Inflammatory macrophage treated with lipopolysaccharide for 4 hours (primary cell): ENCODE measurements around the gene WFIKKN2.
"Not testable (repeated sequence)": the region's sequence is repeated elsewhere in the genome, so short reads cannot be mapped to it uniquely, and the experiment has no call there.

Experiments
- DNase-seq: peaks from one replicate; pipeline ENCODE4 v3.0.0-alpha.2; 2020

The WFIKKN2 gene

DNA sequence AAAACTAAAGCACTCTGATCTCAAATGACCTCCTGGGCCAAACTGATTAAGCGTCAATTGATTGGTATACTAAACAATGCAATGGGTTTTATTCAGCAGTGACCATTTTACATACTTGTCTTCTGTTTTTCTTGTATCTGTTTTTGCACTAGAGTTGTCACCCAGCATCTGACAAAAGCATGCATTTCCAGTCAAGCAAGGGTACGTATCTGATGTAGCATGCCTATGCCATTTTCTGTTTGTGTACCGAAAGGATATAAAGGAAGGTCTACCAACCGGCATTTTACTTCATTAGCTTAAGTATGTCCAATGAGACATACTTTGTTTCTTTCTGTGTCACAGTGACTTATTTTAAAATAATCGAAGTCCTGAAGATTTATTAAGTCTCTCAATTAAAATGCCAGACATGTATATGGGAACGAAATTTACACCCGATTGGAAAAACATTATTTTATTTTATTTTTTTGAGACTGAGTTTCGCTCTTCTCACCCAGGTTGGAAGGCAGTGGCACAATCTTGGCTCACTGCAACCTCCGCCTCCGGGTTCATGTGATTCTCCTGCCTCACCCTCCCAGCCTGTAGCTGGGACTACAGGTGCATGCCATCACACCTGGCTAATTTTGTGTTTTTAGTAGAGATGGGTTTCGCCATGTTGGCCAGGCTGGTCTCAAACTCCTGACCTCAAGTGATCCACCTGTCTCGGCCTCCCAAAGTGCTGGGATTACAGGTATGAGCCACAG lies 23.3 kb downstream of the WFIKKN2 start:
- DNase-seq = no peak

DNA sequence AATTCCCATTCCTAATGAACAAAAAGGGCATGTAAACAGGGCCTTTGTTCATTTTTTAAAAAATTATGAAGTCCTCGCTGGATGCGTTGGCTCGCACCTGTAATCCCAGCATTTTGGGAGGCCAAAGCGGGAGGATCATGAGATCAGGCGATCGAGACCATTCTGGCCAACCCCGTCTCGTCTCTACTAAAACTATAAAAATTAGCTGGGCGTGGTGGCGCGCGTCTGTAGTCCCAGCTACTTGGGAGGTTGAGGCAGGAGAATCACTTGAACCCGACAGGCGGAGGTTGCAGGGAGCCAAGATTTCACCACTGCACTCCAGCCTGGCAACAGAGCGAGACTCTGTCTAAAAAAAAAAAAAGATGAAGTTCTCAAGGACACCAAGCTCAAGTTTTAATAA lies 24.3 kb downstream of the WFIKKN2 start:
- DNase-seq = not testable (repeated sequence)

DNA sequence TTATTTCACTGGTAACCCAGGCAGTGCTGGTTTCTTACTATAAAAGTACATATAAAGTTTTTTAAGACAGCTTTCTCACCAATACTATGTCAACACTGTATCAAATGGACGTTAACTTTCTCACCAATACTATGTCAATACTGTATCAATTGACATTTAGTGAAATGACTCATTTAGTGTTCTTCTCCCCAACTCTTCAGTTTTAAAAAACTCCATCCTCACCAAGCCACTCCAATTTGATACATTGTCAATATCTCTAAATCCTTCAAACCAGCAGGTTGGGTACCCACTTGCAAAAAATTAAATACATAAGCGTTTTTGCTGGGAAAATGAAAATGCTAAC lies 25.9 kb downstream of the WFIKKN2 start:
- no peak for DNase-seq

DNA sequence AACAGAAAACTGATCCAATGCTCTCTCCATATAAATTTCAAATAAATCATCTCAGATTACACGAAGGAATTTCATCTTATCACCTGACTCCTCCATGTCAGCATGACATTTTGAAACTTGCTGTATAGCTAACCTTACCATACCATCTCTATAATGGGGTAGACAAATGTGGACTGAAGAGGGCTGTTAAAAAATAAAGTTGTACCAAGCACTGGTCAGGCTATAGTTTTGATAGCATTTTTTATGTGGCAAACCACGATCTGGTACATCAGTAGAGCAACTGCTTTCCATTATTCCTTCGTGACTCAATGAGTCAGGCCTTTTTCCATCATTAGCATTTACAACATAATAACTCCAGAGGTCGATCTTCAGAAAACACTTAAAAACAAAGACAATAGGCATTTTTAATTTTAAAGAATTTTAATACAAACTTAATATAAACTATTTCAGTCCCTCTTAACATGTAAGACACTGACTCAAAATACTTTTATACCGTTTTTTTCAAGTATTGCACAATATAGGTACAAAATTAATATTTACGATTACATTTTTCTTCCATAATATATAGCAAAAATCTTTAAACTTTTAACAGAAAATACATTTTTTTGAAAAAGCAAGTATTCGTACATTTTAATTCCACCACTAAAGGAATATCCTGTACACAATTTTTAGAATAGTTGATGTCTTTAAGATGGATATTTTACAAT lies 26.6 kb downstream of the WFIKKN2 start:
- no peak for DNase-seq

DNA sequence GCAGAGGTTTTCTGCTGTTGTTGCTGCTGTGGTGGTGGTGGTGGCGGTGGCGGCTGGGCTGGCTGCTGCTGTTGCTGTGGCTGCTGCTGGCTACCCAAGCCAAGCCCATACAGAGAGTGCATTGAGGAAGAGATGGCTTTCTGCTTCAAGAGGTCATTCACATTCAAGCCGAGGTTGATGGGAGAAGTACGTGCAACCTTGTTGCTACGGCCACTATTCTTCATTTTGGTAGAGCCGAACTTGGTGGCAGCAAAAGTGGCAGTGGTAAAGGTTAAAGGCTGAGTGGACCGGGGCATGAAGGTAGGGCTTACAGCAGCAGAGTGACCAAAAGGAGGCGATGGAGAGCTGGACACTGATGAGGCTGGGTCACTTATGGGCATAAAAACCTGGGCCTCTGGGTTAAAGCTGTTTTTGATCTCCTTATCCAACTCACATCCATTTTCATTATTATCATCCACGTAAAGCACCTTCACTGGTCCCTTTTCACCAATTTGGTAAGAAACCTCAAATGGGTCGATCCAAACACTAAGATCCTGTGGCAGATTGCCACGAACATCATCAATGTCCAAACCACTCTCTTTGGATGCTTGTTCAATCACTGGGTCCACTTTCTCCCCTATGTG lies 27.9 kb downstream of the WFIKKN2 start:
- peak; percentile 68 for DNase-seq

DNA sequence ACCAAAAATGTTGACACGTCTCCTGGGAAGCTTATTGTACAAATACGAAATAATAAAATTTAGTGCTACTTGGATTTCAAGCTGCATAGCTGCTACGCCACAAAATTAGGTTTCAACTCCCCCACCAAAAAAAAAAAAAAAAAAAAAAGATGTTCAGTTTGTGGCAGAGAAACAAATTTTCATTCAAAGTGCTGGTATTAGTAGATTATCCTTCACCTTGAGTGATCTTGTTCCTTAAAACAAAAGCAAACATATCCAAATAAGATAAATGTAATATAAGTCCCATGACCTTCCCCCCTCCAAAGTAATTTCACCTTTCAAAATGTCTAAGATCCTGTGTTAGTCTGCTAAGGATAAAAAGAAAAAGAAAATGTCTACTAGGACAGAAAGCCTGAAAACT lies 28.5 kb downstream of the WFIKKN2 start:
- DNase-seq = no peak

DNA sequence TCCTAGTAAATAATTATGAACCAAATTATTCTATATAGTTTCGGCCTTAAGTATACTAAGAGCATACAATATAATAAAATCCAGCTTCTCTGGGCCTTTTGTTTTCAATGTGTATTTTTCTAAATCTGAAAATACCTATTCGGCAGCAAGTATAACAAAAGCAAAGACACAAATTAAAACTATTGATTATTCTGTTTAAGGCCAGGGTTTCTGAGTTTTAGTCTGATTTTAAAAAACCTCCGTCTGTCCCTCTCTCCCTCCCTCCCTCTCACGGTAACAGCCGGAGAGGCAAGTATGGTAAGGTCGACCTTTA lies 29.3 kb downstream of the WFIKKN2 start:
- DNase-seq = no peak

DNA sequence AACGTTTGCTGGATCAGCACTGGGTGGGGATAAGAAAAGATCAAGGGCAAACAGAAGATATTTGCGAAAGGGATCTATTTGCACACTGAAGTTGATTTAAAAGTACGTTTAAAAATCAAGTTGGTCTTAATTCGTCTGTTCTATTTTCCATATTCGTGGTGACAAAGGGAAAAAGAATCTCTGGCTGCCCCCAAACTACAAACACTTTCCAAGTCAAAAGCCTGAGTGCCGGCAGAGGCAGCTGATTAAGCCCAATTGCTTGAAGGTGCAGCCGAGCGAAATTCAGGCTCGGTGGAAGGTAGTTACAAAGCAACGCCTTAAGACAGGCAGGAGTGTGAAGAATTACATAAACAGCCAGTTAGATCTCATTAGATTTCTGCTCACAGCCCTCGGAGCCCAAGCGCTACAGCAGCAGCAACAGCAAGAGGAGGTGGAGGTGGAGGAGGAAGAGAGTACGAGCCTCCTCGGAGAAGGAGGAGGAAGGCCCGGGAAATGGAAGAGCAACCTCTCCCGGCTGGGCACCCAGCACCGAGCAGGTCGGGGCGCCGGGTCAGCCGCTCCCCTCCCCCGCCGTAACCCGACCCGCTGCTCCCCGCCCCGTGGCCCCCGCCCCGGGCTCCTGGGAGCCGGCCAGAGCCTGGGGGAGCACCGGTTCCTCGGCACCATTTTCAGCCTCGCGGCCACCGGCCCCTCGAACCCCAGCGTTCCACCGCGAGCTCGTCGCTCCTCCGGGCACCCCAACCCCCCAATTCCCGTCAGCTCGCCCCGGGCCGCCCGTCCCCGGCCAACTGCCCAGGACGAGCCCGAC lies 29.9 kb downstream of the WFIKKN2 start:
- peak; percentile 43 for DNase-seq

DNA sequence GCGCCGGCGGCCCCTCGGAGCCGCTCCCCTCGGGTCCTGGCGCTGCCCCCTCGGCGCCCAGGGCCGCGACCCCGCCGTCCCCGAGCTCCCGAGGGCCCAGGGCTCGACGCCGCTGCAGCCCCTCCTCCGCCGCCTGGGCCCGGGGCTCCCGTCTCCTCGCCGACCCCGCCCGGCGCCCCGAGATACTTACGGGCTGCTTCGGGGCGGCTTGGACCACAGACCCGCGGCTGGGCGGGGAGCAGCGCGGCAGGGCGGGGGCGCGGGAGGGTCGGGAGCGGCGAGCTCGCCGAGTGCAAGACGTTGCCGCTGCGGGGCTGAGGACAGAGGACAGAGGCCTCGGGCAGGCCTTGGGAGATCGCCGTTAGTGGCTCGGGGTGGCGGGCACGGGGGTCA lies 30.5 kb downstream of the WFIKKN2 start:
- no peak for DNase-seq

DNA sequence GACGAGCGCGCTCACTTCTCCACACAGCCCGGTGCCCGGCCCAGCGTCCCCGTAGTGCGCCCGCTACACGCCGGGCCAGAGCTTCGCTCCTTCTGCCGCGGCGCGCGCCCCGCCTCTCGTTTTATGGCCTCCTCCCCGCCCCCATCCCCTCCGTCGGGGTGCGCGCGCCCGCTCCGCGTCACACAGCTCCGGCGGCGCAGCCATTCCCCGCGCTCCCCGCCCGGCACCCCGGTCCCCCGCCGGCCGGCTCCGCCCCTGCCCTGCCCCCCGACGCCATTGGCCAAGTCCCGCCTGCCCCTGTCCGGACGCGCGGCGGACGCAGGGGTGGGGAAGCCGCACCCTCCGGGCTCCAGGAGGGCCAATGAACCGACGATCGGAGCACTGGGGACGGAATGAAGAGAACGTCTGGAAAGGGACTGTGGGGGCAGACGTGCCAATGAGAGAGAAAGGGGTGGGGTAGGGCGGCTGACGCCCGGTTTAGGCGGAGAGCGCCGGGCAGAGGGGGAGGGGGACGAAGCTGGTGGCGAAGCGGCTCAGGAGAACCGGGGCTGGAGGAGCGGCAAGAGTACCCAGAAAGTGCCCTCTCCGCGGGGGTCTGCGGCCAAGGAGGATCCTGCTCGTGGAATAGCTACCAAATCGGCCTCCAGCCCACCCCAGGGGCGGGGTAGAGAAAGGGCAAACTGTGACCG lies 31.0 kb downstream of the WFIKKN2 start, which contains the start of gene TOB1:
TSS of gene TOB1 (minus strand) at position 94 of the 689 bp plus-strand sequence. CDS start 2,337 bp downstream, outside the sequence.
- DNase-seq = peak; percentile 97

DNA sequence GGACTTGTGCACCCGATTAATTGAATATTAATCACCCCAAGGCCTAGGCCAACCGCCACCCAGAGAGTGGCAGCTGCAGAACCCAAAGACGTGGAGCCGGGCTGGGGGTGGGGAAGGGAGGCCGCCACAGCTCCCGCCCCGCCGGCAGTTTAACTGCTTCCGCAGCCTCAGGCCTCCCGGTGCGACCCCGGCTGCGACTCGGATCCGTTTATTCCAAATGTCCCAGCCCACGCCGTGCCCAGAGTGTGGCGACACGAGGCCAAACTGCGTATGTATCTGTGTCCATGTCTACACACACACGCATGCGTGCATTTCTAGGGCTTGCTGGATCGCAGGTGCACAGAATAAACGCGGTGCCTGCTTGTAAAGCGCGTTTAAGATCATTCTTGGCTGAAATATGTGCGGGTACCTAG lies 31.6 kb downstream of the WFIKKN2 start:
- DNase-seq = peak; percentile 72

DNA sequence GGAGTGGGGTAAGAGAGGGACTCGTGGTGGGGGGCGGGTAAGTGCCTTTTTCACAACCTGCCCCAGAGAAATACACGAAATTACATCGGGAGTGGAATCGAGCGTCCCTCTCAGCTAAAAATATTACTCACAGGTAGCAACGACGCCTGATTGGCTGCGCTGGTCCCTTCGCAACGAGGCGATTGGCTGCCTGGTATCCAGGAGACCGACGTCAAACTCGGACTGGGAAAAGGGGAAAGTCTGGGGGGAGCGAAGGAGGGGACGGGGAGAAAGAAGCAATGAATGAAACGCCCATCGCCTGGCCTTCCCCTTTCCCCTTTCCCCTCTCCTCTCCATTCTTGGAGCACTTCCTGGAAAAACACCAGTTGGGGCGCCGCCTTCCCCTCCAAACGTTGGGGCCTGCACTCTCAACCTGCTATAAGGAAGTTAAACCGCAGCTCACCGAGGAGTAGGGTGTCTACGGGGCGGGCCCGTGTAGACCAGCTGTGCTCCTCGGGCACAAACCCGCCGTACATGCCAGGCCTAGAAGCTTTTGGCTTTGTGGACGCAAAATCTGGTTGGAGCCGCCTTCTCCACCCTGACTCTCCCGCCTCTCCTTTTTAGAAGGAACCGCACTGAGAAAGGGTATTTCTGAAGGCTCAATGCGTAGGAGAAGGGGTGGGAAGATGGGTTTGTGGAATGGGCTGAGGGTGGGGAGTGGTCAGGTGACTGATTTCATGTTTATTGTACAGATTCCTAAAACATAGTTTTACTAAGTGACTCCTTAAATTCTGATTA lies 32.2 kb downstream of the WFIKKN2 start:
- DNase-seq = peak; percentile 92

DNA sequence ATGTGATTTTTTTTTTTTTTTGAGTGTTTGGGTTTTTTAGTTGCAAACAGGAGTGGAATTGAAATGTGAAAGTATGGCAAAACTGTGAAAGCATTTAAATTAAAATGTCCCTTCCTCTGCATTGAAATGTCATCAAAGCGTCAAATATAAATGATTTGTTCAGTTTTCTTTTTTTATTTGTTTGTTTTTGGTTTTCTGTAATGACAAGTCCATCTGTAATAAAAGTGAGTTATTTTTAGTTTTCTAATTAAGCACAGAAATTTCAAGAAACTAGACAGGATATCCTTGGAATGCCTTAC lies 32.7 kb downstream of the WFIKKN2 start:
- DNase-seq = no peak

DNA sequence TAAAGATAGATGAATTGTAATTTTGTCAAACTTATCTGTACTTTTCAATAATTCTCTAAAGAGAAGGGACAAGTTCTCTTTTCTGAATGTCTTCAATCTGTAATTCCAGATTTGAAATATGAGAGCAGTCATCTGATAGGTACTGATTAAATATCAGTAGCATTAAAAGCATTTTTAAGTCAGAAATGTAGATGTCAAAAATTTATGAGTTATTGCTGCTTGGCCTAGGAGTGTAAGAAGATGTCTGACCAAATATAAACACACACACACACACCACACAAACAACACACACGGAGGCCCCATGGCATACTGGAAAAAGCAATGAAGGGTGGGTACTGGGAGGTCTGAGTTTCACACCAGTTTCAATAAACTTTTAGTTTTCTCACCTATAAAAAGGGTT lies 33.2 kb downstream of the WFIKKN2 start:
- DNase-seq = no peak

DNA sequence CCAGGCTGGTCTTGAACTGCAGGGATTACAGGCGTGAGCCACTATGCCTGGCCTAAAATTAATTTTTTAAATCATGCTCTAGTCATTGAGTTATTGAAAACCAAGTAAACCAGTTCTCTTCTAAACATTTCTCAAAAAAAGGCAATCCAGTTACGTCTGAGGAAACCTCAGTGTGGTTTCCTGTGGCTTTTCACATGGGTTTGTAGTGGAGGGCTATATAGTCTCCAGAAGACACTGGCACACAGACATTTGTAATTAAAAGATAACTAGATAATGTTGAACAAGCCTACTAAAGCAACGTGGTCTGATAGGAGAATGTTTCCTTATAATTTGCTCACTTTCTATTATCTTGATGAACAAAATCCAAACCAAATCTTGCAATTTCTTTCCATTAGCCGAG lies 36.0 kb downstream of the WFIKKN2 start:
- DNase-seq = no peak

DNA sequence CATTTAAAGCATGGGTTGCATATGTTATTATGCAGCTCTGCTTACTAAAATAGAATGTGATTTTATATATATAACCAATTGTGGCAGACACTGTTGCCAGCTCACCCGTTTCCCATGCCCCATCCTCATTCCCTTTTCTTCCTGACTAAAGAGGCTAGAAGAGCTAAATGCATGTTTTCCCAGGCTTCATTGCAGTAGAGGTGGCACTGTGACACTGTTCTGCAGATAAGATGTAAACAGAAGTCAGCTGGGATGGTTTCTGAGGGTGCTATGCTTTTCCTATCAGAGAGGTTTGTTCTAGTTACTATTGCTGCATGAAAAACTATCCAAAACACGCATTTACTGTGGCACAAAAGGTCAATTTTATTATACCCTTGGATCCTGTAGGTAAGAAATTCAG lies 36.5 kb downstream of the WFIKKN2 start:
- DNase-seq = no peak

DNA sequence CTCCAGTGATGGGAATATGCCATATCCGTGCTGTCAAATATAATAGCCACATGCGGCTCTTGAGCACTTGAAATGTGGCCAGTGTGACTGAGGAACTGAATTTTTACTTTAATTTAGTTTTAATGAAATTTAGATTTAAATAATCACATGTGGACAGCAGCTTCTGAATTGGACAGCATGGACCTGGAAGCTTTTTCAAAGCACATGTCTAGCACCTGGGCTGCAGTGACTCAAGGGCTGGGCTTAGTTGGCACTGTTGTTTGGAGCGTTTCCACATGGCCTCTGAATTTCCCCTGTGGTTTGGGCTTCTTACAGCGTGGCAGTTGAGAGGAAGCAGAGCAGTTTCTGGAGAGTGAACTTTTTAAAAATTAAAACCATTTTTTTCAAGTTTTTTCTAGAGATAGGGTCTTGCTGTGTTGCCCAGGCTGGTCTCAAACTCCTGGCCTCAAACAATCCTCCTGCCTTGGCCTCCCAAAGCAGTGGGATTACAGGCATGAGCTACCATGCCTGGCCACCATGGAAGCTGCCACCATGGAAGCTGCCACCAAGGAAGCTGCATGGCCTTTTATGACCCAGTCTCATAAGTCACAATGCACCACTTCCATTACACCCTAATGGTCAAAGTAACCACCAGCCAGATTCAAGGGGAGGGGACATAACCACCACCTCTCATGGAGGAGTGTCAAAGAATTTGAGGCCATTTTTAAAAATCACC lies 37.5 kb downstream of the WFIKKN2 start:
- DNase-seq = peak; percentile 64

DNA sequence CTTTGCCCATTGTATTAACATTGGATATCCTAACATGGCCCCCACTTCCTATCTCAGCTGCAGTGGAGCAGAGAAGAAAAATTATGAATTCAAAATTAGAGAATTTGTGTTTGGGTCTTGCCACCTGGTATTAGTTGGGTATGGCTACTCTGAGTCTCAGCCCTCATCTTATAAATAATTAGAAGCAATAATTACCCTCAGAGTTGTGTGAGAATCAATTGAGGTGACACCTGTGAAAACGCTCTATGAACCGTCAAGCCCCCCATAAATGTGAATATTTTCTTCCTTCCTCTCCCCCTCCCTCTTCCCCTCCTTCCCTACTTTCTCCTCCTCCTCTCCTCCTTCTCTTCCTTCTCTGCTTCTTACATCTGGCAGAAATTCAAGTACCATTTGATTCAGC lies 39.7 kb downstream of the WFIKKN2 start:
- no peak for DNase-seq

DNA sequence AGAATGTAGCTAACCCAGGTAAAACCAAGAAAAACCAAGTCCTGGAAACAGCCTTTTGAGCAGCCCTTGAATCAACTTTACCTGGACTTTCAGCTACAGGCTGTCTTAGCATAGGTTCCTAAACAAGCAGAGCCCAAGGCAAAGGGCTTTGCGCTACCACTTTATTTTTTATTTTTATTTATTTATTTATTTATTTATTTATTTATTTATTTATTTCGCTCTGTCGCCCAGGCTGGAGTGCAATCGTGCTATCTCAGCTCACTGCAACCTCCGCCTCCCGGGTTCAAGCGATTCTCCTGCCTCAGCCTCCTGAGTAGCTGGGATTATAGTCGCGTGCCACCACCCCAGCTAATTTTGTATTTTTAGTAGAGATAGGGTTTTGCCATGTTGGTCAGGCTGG lies 41.7 kb downstream of the WFIKKN2 start:
- not testable (repeated sequence) for DNase-seq

DNA sequence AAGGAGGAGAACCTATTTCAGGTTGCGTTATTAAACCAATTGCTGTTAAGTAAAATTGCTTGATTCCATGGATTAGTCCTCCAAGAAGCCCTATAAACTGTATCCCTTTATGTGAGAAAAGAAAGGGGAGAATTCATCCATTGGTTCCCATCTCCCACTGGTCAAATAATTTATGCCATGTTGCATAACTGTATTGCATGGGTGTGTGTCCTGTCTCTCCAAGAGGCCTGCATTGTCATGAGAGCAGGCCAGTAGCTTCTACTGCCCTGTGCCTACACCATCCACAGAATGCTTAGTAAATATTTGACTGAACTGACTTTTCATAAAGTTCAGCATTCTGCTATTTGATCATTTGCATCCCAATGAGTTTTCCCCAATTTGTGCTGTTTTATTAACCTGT lies 42.5 kb downstream of the WFIKKN2 start:
- DNase-seq = no peak

DNA sequence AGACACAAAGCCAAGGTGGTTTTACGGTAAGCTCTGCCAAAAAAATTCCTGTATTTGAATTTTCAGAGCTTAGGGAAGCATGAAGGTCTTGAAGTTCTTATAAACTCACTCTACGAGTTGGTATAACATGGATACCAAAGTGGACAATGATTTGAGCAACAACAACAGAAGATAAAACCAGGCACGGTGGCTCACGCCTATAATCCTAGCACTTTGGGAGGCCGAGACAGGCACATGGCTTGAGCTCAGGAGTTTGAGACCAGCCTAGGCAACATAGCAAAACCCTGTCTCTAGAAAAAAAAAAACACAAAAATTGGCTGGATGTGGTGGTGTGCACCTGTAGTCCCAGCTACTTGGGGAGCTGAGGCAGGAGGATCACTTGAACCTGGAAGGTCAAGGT lies 43.7 kb downstream of the WFIKKN2 start:
- no peak for DNase-seq

DNA sequence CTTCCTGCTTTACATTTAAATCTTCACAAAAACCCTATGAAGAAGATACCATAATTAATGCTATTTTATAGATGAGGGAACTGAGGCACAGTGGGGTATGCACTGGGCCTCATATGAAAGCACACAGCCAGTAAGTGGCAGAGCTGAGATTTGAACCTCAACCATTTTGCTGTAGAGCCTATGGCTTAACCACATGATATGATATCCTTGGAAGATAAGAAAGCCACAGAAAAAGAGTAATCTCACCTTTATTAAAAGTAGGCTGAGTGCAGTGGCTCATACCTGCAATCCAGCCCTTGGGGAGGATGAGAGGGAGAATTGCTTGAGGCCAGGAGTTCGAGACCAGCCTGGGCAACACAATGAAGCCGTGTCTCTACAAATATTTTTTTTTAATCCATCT lies 45.8 kb downstream of the WFIKKN2 start:
- no peak for DNase-seq
